Central memory CD8-positive, alpha-beta T cell (primary cell): ENCODE results near the gene ACBD7.
A peak's percentile ranks its signal among the peaks of the same experiment; 100 is the strongest.

ENCODE experiments used
- ATAC-seq: fragments of 150-1000 bp; cut with Tn5 transposase; replicated peaks from 2 replicates; pipeline ENCODE4 v1.10.0; 2022; ENCODE audit warnings: mild to moderate bottlenecking, moderate FRiP score, moderate number of reproducible peaks; ENCODE audit not compliant: poor library complexity, severe bottlenecking; ENCODE audit errors: extremely low read depth
- DNase-seq, 2 donors: peaks; one replicate each; pipeline ENCODE4 v3.0.0; 2021; ENCODE audit warnings: low spot score in 2 of 2
- H3K27ac Mint-ChIP-seq: one replicate; pipeline ENCODE4 v1.8.0; 2022; ENCODE audit warnings: low read depth, mild to moderate bottlenecking, moderate library complexity, mixed read lengths
- H3K27me3 Mint-ChIP-seq: one replicate; pipeline ENCODE4 v1.8.0; 2022; ENCODE audit warnings: mixed read lengths
- H3K36me3 Mint-ChIP-seq: one replicate; pipeline ENCODE4 v1.8.0; 2022; ENCODE audit warnings: mild to moderate bottlenecking, moderate library complexity, mixed read lengths; ENCODE audit not compliant: insufficient read depth
- H3K4me1 Mint-ChIP-seq: one replicate; pipeline ENCODE4 v1.8.0; 2022; ENCODE audit warnings: mixed read lengths
- H3K4me3 Mint-ChIP-seq: one replicate; pipeline ENCODE4 v1.8.0; 2022; ENCODE audit warnings: mild to moderate bottlenecking, moderate library complexity, mixed read lengths
- H3K9me3 Mint-ChIP-seq: one replicate; pipeline ENCODE4 v1.8.0; 2022; ENCODE audit warnings: mixed read lengths

Gene ACBD7

GRCh38 chr10:15088428-15089261 lies at the start of gene ACBD7:
ACBD7 (minus strand) TSS chr10:15088776; CDS start chr10:15088728, 48 bp downstream.
- Mint-ChIP-seq H3K4me1 (no peaks in the 10 kb centered on the region), H3K27me3 (no peaks in the 10 kb centered on the region), H3K36me3 (peaks cover 5% of the 10 kb centered on the region), H3K4me3 (peak within 1 kb of the TSS; percentile 79), H3K9me3 (no peaks in the 10 kb centered on the region), H3K27ac (no peak within 1 kb of the TSS)
- ATAC-seq, result peak; percentile 99
- DNase-seq, result peak; percentile 58 to 68

GRCh38 chr10:15137636-15138035 lies 49.1 kb upstream of the ACBD7 start:
- H3K27ac Mint-ChIP-seq, result peak overlapping the region; percentile 38

GRCh38 chr10:15137036-15137359 lies 48.4 kb upstream of the ACBD7 start:
- Mint-ChIP-seq H3K36me3 (peaks cover 45% of the 10 kb centered on the region), H3K4me1 (peaks cover 16% of the 10 kb centered on the region), H3K9me3 (no peaks in the 10 kb centered on the region), H3K4me3 (no peak overlapping the region), H3K27ac (peak overlapping the region; percentile 38), H3K27me3 (no peaks in the 10 kb centered on the region)
- DNase-seq, result no peak
- ATAC-seq, result no peak

More at GRCh38 chr10:15137636-15138035, 49.1 kb upstream of the ACBD7 start:
- Mint-ChIP-seq H3K9me3 (no peaks in the 10 kb centered on the region), H3K27me3 (no peaks in the 10 kb centered on the region), H3K4me3 (no peak overlapping the region), H3K36me3 (peaks cover 42% of the 10 kb centered on the region), H3K4me1 (peaks cover 21% of the 10 kb centered on the region)
- DNase-seq, result no peak
- ATAC-seq, result no peak

- Mint-ChIP-seq H3K36me3 (peaks cover 48% of the 10 kb centered on the region), H3K9me3 (no peaks in the 10 kb centered on the region), H3K27me3 (no peaks in the 10 kb centered on the region), H3K4me1 (peaks cover 10% of the 10 kb centered on the region), H3K4me3 (no peak overlapping the region), H3K27ac (peak overlapping the region; percentile 88)
- DNase-seq (no peak), ATAC-seq (no peak)
Observed at GRCh38 chr10:15136129-15137035, 47.8 kb upstream of the ACBD7 start.

- H3K4me1 Mint-ChIP-seq, result no peaks in the 10 kb centered on the region
- no peaks in the 10 kb centered on the region for H3K9me3 Mint-ChIP-seq
- H3K36me3 Mint-ChIP-seq, result peaks cover 73% of the 10 kb centered on the region
- peak overlapping the region; percentile 46 for H3K27ac Mint-ChIP-seq
- DNase-seq (no peak), ATAC-seq (no peak)
- H3K4me3 Mint-ChIP-seq, result no peak overlapping the region
- no peaks in the 10 kb centered on the region for H3K27me3 Mint-ChIP-seq
Observed at GRCh38 chr10:15131330-15131729, 42.8 kb upstream of the ACBD7 start.

GRCh38 chr10:15124908-15125307 lies 36.3 kb upstream of the ACBD7 start:
- DNase-seq (no peak), ATAC-seq (no peak)
- H3K4me1 Mint-ChIP-seq, result peaks cover 9% of the 10 kb centered on the region
- H3K9me3 Mint-ChIP-seq, result no peaks in the 10 kb centered on the region
- H3K27ac Mint-ChIP-seq, result no peak overlapping the region
- H3K4me3 Mint-ChIP-seq, result no peak overlapping the region
- H3K36me3 Mint-ChIP-seq, result peaks cover 48% of the 10 kb centered on the region
- H3K27me3 Mint-ChIP-seq, result no peaks in the 10 kb centered on the region

GRCh38 chr10:15124190-15124589 lies 35.6 kb upstream of the ACBD7 start:
- peaks cover 9% of the 10 kb centered on the region for H3K4me1 Mint-ChIP-seq
- no peaks in the 10 kb centered on the region for H3K9me3 Mint-ChIP-seq
- H3K36me3 Mint-ChIP-seq, result peaks cover 46% of the 10 kb centered on the region
- peak overlapping the region; percentile 78 for H3K27ac Mint-ChIP-seq
- no peak for DNase-seq
- no peaks in the 10 kb centered on the region for H3K27me3 Mint-ChIP-seq
- no peak for ATAC-seq
- H3K4me3 Mint-ChIP-seq, result no peak overlapping the region

GRCh38 chr10:15123749-15124184 lies 35.2 kb upstream of the ACBD7 start:
- peaks cover 9% of the 10 kb centered on the region for H3K4me1 Mint-ChIP-seq
- H3K4me3 Mint-ChIP-seq, result no peak overlapping the region
- ATAC-seq (no peak), DNase-seq (no peak)
- peak overlapping the region; percentile 78 for H3K27ac Mint-ChIP-seq
- H3K36me3 Mint-ChIP-seq, result peaks cover 46% of the 10 kb centered on the region
- H3K27me3 Mint-ChIP-seq, result no peaks in the 10 kb centered on the region
- H3K9me3 Mint-ChIP-seq, result no peaks in the 10 kb centered on the region

- H3K4me3 Mint-ChIP-seq, result no peak overlapping the region
- ATAC-seq (no peak), DNase-seq (no peak)
- no peaks in the 10 kb centered on the region for H3K27me3 Mint-ChIP-seq
- peaks cover 39% of the 10 kb centered on the region for H3K36me3 Mint-ChIP-seq
- H3K9me3 Mint-ChIP-seq, result no peaks in the 10 kb centered on the region
- peak overlapping the region; percentile 44 for H3K27ac Mint-ChIP-seq
- peaks cover 9% of the 10 kb centered on the region for H3K4me1 Mint-ChIP-seq
Observed at GRCh38 chr10:15122477-15123030, 34.0 kb upstream of the ACBD7 start.

- H3K27ac Mint-ChIP-seq, result no peak overlapping the region
- DNase-seq (no peak), ATAC-seq (no peak)
- H3K27me3 Mint-ChIP-seq, result no peaks in the 10 kb centered on the region
- H3K9me3 Mint-ChIP-seq, result no peaks in the 10 kb centered on the region
- no peak overlapping the region for H3K4me3 Mint-ChIP-seq
- peaks cover 9% of the 10 kb centered on the region for H3K4me1 Mint-ChIP-seq
- peaks cover 34% of the 10 kb centered on the region for H3K36me3 Mint-ChIP-seq
Observed at GRCh38 chr10:15121707-15122106, 33.1 kb upstream of the ACBD7 start.

- Mint-ChIP-seq H3K36me3 (peaks cover 26% of the 10 kb centered on the region), H3K27me3 (no peaks in the 10 kb centered on the region), H3K4me1 (peaks cover 12% of the 10 kb centered on the region), H3K9me3 (no peaks in the 10 kb centered on the region), H3K27ac (no peak overlapping the region), H3K4me3 (no peak overlapping the region)
- ATAC-seq, result no peak
- no peak for DNase-seq
Observed at GRCh38 chr10:15120523-15120922, 31.9 kb upstream of the ACBD7 start.

GRCh38 chr10:15118615-15119014 lies 30.0 kb upstream of the ACBD7 start:
- no peak for ATAC-seq
- no peak for DNase-seq
- Mint-ChIP-seq H3K4me3 (no peak overlapping the region), H3K27ac (no peak overlapping the region), H3K4me1 (peaks cover 7% of the 10 kb centered on the region), H3K27me3 (no peaks in the 10 kb centered on the region), H3K9me3 (no peaks in the 10 kb centered on the region), H3K36me3 (peaks cover 21% of the 10 kb centered on the region)
